Stromal cell of bone marrow (primary cell): ENCODE results near the gene ARHGAP32.

Experiments
- DNase-seq: peaks from one replicate; pipeline ENCODE4 v3.0.0-alpha.2; 2012; ENCODE audit warnings: low read depth

ARHGAP32 gene

GRCh38 chr11:129115652-129116586 lies 76.2 kb downstream of the ARHGAP32 start:
- no peak for DNase-seq

DNA sequence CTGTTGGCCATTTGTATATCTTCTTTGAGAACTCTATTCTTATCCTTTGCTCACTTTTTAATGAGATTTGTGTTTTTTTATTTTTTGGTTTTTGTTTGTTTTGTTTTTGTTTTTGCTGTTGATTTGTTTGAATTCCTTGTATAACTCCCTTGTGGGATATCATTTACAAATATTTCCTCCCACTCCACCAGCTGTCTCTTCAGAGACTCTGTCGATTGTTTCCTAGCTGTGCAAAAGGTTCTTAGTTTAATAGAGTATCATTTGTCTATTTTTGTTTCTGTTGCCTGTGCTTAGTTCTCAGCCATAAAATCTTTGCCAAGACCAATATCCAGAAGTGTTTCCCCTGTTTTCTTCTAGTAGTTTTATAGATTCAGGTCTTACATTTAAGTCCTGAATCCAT lies 82.4 kb downstream of the ARHGAP32 start:
- DNase-seq = no peak

- DNase-seq = no peak
Measured at GRCh38 chr11:129106788-129107187, 85.3 kb downstream of the ARHGAP32 start.

DNA sequence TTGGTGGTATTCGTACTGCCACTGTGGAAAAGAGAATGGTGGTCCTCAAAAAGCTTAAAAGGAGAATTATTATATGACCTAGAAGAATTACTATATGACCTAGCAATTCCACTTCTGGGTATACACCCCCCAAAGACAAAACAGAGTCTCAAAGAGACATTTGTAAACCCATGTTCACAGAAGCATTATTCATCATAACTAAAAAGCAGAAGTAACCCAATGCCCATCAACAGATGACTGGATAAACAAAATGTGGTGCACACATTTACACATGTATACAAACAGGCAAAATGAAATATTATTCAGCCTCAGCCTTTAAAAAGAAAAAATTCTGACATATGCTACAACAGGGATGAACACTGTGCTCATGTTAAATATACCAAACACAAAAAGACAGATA lies 89.4 kb downstream of the ARHGAP32 start:
- DNase-seq = no peak

- DNase-seq = no peak
Measured at GRCh38 chr11:129102225-129102624, 89.9 kb downstream of the ARHGAP32 start.

- DNase-seq = no peak
Measured at GRCh38 chr11:129093283-129093682, 98.8 kb downstream of the ARHGAP32 start.

- DNase-seq = no peak
Measured at GRCh38 chr11:129090056-129090455, 102.1 kb downstream of the ARHGAP32 start.

DNA sequence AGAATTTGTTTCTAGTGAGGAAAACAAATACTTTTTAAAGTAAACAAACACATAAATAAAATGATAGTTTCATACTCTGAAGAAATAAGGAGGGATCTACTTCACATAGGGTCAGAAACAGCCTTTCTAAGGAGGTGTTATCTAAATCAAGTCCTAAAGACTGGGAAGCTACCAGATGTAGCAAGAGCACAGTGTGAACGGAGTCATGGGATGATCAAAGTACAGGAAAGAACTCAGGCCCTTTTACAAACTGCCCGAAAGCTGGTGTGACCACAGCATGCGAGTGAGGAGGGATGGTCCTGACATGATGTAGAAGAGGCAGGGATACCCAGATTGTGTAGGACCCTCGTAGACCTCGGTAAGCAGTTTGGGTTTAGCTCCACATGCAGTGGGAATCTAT lies 102.8 kb downstream of the ARHGAP32 start:
- no peak for DNase-seq

GRCh38 chr11:129086976-129087375 lies 105.1 kb downstream of the ARHGAP32 start:
- DNase-seq = no peak

DNA sequence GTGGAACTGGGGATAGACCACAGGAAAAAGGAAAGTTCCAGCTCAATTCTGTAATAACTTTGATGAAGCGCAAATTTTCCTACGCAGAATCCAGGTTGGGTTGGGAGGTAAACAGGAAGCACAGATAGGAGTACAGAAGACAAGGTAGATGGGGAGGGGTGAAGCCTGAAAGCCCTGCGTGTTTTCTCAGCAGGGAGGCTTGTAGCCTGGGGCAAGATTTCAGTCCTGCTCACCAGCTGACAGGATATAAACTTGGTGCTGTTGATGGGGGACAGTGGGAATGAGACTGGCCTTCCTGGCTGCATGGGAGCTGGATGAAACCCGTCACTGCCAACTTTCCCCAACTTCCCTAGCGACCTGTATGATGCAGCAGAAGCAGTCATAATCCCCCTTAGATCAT lies 114.9 kb downstream of the ARHGAP32 start:
- no peak for DNase-seq

DNA sequence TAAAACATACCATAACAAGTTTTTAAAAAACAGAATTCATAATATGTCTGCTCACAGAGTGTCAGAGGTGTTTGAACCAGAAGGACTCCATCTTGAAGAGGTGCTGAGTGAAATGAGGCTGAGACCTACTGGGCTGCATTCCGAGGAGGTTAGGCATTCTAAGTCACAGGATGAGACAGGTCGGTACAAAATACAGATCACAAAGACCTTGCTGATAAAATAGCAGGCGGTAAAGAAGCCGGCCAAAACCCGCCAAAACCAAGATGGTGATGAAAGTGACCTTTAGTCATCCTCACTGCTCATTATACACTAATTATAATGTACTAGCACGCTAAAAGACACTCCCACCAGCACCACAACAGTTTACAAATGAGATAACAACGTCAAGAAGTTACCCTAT lies 116.4 kb downstream of the ARHGAP32 start:
- DNase-seq = no peak

GRCh38 chr11:129067454-129067853 lies 124.7 kb downstream of the ARHGAP32 start:
- no peak for DNase-seq

GRCh38 chr11:129066229-129066628 lies 125.9 kb downstream of the ARHGAP32 start:
- DNase-seq = no peak

DNA sequence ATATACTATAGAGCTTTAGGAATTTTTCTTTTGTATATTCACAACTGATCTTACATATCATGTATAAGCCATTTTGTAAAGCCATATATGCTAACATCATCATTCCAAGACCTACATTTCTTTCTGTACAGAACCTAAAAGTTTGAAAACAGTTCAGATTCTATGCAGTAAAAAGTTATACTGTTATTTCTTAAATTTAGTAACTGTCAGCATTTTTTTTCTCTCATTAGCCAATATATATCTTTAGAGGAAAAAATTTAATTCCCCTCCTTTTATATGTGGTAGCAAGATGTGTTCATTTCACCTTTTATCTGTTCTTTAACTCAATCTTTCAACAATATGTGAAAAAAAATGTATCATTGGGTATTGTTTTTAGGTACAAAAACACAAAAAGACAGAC lies 129.0 kb downstream of the ARHGAP32 start:
- no peak for DNase-seq

GRCh38 chr11:129061492-129062230 lies 130.5 kb downstream of the ARHGAP32 start:
- DNase-seq = peak; percentile 3

GRCh38 chr11:129056916-129057315 lies 135.2 kb downstream of the ARHGAP32 start:
- no peak for DNase-seq

DNA sequence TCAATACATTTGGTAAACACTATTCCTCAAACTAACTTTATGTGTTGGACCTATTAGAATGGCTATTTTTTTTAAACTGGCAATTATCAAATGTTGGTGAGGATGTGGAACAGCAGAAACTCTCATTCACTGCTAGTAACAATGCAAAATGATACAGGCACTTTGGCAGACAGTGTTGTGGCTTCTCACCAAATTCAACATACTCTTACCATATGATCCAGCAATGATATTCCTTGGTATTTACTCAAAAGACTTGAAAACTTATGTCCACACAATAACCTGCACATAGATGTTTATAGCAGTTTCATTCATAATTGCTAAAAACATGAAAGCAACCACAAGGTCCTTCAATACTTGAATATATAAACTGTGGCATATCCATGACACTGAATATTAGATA lies 136.9 kb downstream of the ARHGAP32 start:
- DNase-seq = no peak

GRCh38 chr11:129048911-129049310 lies 143.2 kb downstream of the ARHGAP32 start:
- no peak for DNase-seq

- no peak for DNase-seq
Measured at GRCh38 chr11:129045150-129045549, 147.0 kb downstream of the ARHGAP32 start.

DNA sequence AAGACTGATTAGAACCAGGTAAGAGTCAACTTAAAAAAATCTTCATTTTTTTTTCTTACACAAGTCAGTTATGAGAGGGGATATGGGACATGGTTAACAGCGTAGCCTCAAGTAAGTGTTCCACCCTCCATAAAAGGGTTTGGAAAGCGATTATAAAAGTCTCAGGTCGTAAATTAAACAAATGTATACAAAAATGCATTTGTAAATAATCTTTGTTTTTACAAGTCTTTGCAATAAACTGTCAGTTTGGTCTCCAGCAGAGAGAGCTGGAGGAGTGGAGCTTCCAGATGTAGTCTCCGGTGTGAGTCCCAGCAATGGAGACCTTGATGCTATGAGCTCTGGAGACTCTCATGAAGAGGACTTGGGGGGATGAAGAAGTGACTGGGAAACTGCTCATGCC lies 149.6 kb downstream of the ARHGAP32 start:
- no peak for DNase-seq

DNA sequence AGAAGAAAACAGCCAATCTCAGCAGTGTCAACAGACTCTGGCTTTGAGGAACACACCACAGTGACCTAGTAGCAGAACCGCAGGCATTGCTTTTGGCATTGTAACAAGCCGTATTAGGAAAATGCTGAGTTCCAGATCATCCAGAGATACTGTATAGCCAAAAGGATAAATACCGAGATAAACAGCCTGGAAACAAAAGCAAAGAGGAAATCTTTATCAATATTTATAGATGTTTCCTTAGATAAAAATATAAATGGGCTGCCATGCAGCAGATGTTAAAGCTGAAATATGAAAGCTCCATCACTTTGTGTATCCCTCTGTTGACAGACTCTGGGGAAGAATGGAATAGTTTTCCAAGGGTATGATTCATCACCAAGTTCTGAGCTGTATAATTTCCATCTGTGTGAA lies 150.5 kb downstream of the ARHGAP32 start:
- peak; percentile 43 for DNase-seq

GRCh38 chr11:129040934-129041333 lies 151.2 kb downstream of the ARHGAP32 start:
- DNase-seq = no peak

DNA sequence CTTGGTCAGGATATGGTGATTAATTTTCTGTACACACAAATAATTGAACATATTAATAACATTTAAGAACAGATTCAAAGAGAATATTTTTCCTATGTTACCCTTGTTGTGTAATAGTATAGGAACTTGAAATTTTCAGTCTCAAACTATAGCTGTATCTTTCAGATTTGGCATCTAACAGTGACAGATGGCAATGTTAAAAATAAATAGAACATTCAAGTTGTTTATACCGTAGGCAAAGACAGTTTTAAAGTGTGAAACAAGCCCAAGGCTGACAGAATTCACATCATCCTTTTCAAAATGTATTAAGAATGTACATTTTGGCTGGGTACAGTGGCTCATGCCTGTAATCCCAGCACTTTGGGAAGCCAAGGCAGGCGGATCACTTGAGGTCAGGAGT lies 156.9 kb downstream of the ARHGAP32 start:
- DNase-seq = no peak
